Right cardiac atrium (tissue), 5 donors: Measurements from ENCODE around the gene MEIS1. TPM values are rescaled to one million over a fixed set of nuclear protein-coding genes. Genes with fewer than 3 reads are reported as not detected.
A peak's percentile ranks its signal among the peaks of the same experiment; 100 is the strongest.

Experiments used
- ATAC-seq, 2 donors: fragments of 200-7000 bp; cut with Tn5 transposase; one replicate each; pipeline versions ENCODE4 v1.8.0 to v1.9.1; 2020; ENCODE audit warnings: moderate library complexity in 2 of 2, mild to moderate bottlenecking in 1 of 2
- DNase-seq, 3 donors: peaks; one replicate each; pipeline ENCODE4 v3.0.0-alpha.2; 2020
- H3K27ac ChIP-seq: one replicate; pipeline ENCODE4 v1.5.1; 2013; ENCODE audit warnings: mild to moderate bottlenecking, low read length, control low read depth, moderate library complexity
- H3K27me3 ChIP-seq: one replicate; pipeline ENCODE4 v1.6.1; 2013; ENCODE audit not compliant: control insufficient read depth, insufficient read depth
- H3K4me1 ChIP-seq: one replicate; pipeline ENCODE4 v1.6.1; 2013; ENCODE audit warnings: low read length; ENCODE audit not compliant: control insufficient read depth, insufficient read depth
- H3K4me3 ChIP-seq: one replicate; pipeline ENCODE4 v1.5.1; 2013; ENCODE audit warnings: low read length, control low read depth
- H3K9me3 ChIP-seq: one replicate; pipeline ENCODE4 v1.6.1; 2013; ENCODE audit warnings: low read length; ENCODE audit not compliant: control insufficient read depth
- WGBS: extraction: QIAGEN DNeasy Blood & Tissue Kit; methylation state at CpG from one replicate; pipeline ENCODE4 v1.1.7; 2013; 5-methylcytosine and 5-hydroxymethylcytosine counted together
- intact Hi-C, 4 donors: fragments of 100-400 bp; cut with DNase I; formaldehyde crosslinking; loops; one replicate each; pipeline versions ENCODE4 v1.11.0 to v1.14.0; 2022 to 2023
- polyA plus RNA-seq: library from polyadenylated mRNA; stranded (reverse); fragments of 200-250 nt; gene quantifications from one replicate; pipeline ENCODE4 v1.2.3, GENCODE V29; 2013
- total RNA-seq, 4 donors: library from RNA; stranded (reverse); fragmentation: NEBNext Ultra II Directional; extraction: Animal tissue kit (Norgen Biotek cat#: 25700); gene quantifications; one replicate each; pipeline ENCODE4 v1.2.1, GENCODE V29; 2021
- donor health status: healthy with polysubstance abuse.
- donor health status: DM: no; HTN: yes; CAD: no.
- donor health status: DM: no; HTN: no; CAD: no.
- donor health status: DM: no; HTN: yes; CAD: no; lungs with severe emphysema.
- donor health status: DM: yes; HTN: yes; CAD: no.

Gene MEIS1
- total and polyA plus RNA-seq, 5 donors: 16.9 to 41.2 (median 32.1) TPM

DNA sequence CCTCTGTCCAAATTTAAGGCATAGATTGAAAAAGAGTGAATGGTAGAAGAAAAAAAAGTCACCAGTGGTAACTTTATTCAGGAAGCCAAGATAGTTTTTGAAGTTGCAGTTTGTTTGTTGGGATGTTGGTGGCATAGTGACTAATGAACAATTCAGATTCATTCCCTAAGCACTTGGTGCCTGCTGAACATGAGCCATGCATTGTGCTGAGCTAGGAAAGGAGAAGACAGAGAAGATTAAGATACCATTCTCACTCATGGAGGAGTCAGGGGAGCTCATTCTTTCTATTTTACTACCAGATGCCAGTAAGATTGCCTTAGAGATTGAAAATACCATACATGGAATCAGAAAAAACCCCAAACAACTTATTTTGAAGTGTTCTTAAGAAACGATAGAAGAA lies 25.1 kb downstream of the MEIS1 start:
- no peak overlapping the region for H3K4me3 ChIP-seq
- no peaks in the 10 kb centered on the region for H3K9me3 ChIP-seq
- ATAC-seq (no peak), DNase-seq (no peak)
- WGBS: 84% methylated on average over 1 of the region's 1 CpG
- no peak overlapping the region for H3K27ac ChIP-seq
- H3K27me3 ChIP-seq: no peaks in the 10 kb centered on the region
- H3K4me1 ChIP-seq: peaks cover 3% of the 10 kb centered on the region
- intact Hi-C loops: no loop called here

DNA sequence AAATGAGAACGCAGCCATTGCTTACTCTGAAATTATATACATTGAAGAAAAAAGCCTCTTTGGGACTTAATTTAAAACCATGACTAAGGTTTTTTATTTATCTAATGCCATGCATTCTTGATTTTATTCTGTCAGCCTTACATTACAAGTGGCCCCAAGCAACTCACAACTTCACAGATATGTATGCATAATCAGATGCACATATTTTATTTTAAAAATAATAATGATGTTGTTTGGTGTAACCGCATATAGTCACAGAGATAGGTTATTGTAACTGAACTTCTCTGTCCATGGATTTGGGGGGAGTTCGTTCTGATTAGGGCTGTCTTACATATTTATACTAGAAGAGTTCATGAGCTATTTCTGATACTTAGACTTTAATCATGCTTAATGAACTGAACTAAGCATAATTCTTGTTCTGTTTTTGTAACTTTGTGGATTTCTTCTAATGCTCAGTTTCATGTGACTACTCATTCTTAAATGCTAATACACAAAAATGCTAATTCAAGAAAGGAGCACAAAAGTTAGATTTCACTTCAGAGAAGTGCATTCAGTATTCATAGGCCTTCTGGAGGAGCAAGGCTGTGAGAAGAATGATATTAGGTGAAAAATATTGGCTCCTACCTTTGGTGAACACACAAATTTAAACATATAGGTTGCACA lies 26.2 kb downstream of the MEIS1 start:
- no peaks in the 10 kb centered on the region for H3K9me3 ChIP-seq
- 96% methylated on average over 3 of the region's 3 CpGs for WGBS
- no peaks in the 10 kb centered on the region for H3K27me3 ChIP-seq
- DNase-seq: no peak
- H3K4me1 ChIP-seq: peaks cover 3% of the 10 kb centered on the region
- intact Hi-C loops: no loop called here
- no peak overlapping the region for H3K27ac ChIP-seq
- ATAC-seq: no peak
- no peak overlapping the region for H3K4me3 ChIP-seq

GRCh38 chr2:66461664-66462500 lies 27.0 kb downstream of the MEIS1 start:
- H3K27me3 ChIP-seq: no peaks in the 10 kb centered on the region
- no peaks in the 10 kb centered on the region for H3K4me1 ChIP-seq
- intact Hi-C loops: no loop called here
- no peaks in the 10 kb centered on the region for H3K9me3 ChIP-seq
- WGBS: 72% methylated on average over 6 of the region's 6 CpGs
- no peak for ATAC-seq
- no peak overlapping the region for H3K4me3 ChIP-seq
- no peak overlapping the region for H3K27ac ChIP-seq
- DNase-seq: no peak

DNA sequence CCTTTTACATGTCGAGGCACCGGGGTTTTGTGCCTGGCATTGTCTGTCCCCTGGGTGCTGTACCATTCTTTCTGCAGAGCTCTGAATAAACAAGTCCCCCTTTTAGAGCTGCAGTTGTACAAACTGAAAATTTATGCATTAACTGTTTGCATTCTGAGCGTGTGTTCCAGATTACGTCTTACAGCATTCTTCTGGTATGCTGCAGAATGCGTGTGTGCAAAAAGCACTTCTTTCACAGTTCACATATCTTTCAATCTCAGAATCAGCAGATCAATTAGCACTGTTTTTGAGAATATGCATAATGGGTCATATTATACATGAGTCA lies 27.5 kb downstream of the MEIS1 start:
- Histone ChIP-seq H3K4me1 (no peaks in the 10 kb centered on the region), H3K27me3 (no peaks in the 10 kb centered on the region), H3K27ac (no peak overlapping the region), H3K4me3 (no peak overlapping the region), H3K9me3 (no peaks in the 10 kb centered on the region)
- DNase-seq (no peak), ATAC-seq (no peak)
- WGBS: 50% methylated on average over 5 of the region's 5 CpGs
- intact Hi-C loops: no loop called here

GRCh38 chr2:66463206-66463755 lies 28.4 kb downstream of the MEIS1 start:
- Histone ChIP-seq H3K4me1 (peaks cover 3% of the 10 kb centered on the region), H3K27me3 (no peaks in the 10 kb centered on the region), H3K9me3 (no peaks in the 10 kb centered on the region), H3K4me3 (no peak overlapping the region), H3K27ac (no peak overlapping the region)
- intact Hi-C loops: no loop called here
- DNase-seq (no peak), ATAC-seq (peak in 1 of 2 donors; percentile 40)
- 48% methylated on average over 3 of the region's 3 CpGs for WGBS

DNA sequence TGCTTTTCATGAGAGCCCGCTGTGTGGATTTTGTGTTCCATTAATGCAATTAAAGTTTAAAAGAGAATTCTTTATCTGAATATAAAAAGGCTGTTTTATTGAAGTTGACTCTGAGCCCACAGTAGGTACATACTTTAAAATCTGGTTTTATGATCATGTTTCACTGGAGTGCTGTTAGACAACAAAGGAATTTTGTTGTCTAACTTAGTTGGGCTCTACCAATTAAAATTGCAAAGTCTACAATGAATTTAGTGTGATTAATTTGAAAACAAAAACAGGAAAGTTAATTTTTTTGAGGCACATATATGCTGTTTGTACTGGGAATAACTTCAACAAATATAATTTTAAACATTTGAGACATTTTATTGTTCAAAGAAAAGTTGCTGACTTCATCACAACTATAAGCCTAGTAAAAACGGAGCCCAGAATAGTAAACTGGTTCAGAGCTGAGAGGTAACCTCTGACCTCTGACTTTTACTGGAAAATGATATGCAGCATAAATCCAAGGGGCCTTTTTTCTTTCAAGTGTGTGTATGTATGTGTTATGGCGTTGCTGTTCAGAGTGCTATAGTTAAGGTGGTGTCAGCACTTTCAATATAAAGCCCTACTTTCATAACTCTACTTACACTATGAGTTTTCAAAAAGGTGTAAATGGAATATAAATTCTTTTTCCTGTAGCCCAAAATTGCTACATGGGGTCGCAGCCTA lies 30.2 kb downstream of the MEIS1 start:
- ATAC-seq: no peak
- no peak overlapping the region for H3K27ac ChIP-seq
- WGBS: 72% methylated on average over 4 of the region's 4 CpGs
- intact Hi-C loops: no loop called here
- no peak overlapping the region for H3K4me3 ChIP-seq
- DNase-seq: no peak
- no peaks in the 10 kb centered on the region for H3K27me3 ChIP-seq
- H3K4me1 ChIP-seq: peaks cover 3% of the 10 kb centered on the region
- no peaks in the 10 kb centered on the region for H3K9me3 ChIP-seq

- Histone ChIP-seq H3K27ac (no peak overlapping the region), H3K27me3 (no peaks in the 10 kb centered on the region), H3K4me1 (peaks cover 3% of the 10 kb centered on the region), H3K9me3 (no peaks in the 10 kb centered on the region), H3K4me3 (no peak overlapping the region)
- DNase-seq (no peak), ATAC-seq (no peak)
- 58% methylated on average over 2 of the region's 2 CpGs for WGBS
- intact Hi-C loops: no loop called here
These were observed 31.5 kb downstream of the MEIS1 start for GRCh38 chr2:66466433-66466832.

GRCh38 chr2:66467718-66468117 lies 32.8 kb downstream of the MEIS1 start:
- no peak for ATAC-seq
- intact Hi-C loops: no loop called here
- H3K4me1 ChIP-seq: peaks cover 3% of the 10 kb centered on the region

GRCh38 chr2:66469214-66469902 lies 34.4 kb downstream of the MEIS1 start:
- intact Hi-C loops: no loop called here
- 84% methylated on average over 11 of the region's 11 CpGs for WGBS
- H3K4me3 ChIP-seq: no peak overlapping the region
- H3K27ac ChIP-seq: no peak overlapping the region
- no peak for DNase-seq
- H3K9me3 ChIP-seq: no peaks in the 10 kb centered on the region
- no peaks in the 10 kb centered on the region for H3K27me3 ChIP-seq
- ATAC-seq: no peak
- H3K4me1 ChIP-seq: peaks cover 5% of the 10 kb centered on the region

More at GRCh38 chr2:66467718-66468117, 32.8 kb downstream of the MEIS1 start:
- H3K4me3 ChIP-seq: no peak overlapping the region
- no peaks in the 10 kb centered on the region for H3K9me3 ChIP-seq
- no peak overlapping the region for H3K27ac ChIP-seq
- no peaks in the 10 kb centered on the region for H3K27me3 ChIP-seq
- no peak for DNase-seq

- H3K9me3 ChIP-seq: no peaks in the 10 kb centered on the region
- no peaks in the 10 kb centered on the region for H3K27me3 ChIP-seq
- intact Hi-C loops: no loop called here
- no peak overlapping the region for H3K4me3 ChIP-seq
- H3K4me1 ChIP-seq: peaks cover 5% of the 10 kb centered on the region
- no peak overlapping the region for H3K27ac ChIP-seq
- ATAC-seq (no peak), DNase-seq (no peak)
- 64% methylated on average over 2 of the region's 2 CpGs for WGBS
These were observed 35.3 kb downstream of the MEIS1 start for GRCh38 chr2:66470199-66470598.
